Measurements from ENCODE around the gene SZT2. TPM values are rescaled to one million over a fixed set of nuclear protein-coding genes. Genes with fewer than 3 reads are reported as not detected.

The SZT2 gene
- total RNA-seq, 1 experiment from 2014 or later: 31.3 TPM

Small RNA genes lying within 50 kb of the gene (small RNA-seq; reads per million reads assigned to genes)
- not detected for gene MIR6735

Other genes starting within 250 kb of the SZT2 start
- gene EBNA1BP2, start 217.6 kb upstream of the SZT2 start, total RNA-seq (2014; rRNA removed; shearing (Covaris generic); ENCODE audit: low replicate concordance): 59.5 and 87.6 TPM in 2 replicates
- gene CFAP57, start 217.6 kb upstream of the SZT2 start, total RNA-seq (2014; rRNA removed; shearing (Covaris generic); ENCODE audit: low replicate concordance): not detected in 2 replicates
- not detected in 2 replicates for gene TMEM125, start 119.9 kb upstream of the SZT2 start, total RNA-seq (2014; rRNA removed; shearing (Covaris generic); ENCODE audit: low replicate concordance)
- gene C1orf210, start 104.3 kb upstream of the SZT2 start, total RNA-seq (2014; rRNA removed; shearing (Covaris generic); ENCODE audit: low replicate concordance): not detected in 2 replicates
- not detected in 2 replicates for gene TIE1, start 88.9 kb upstream of the SZT2 start, total RNA-seq (2014; rRNA removed; shearing (Covaris generic); ENCODE audit: low replicate concordance)
- gene MPL, start 52.1 kb upstream of the SZT2 start, total RNA-seq (2014; rRNA removed; shearing (Covaris generic); ENCODE audit: low replicate concordance): not detected in 2 replicates
- gene CDC20, start 30.9 kb upstream of the SZT2 start, total RNA-seq (2014; rRNA removed; shearing (Covaris generic); ENCODE audit: low replicate concordance): 96.9 and 141 TPM in 2 replicates
- 37.4 and 48.5 TPM in 2 replicates for gene ELOVL1, start 21.9 kb upstream of the SZT2 start, total RNA-seq (2014; rRNA removed; shearing (Covaris generic); ENCODE audit: low replicate concordance)
- 42.5 and 50.7 TPM in 2 replicates for gene MED8, start 99 bp upstream of the SZT2 start, total RNA-seq (2014; rRNA removed; shearing (Covaris generic); ENCODE audit: low replicate concordance)
- gene HYI, start 64.0 kb downstream of the SZT2 start, total RNA-seq (2014; rRNA removed; shearing (Covaris generic); ENCODE audit: low replicate concordance): not detected in 2 replicates
- not detected in 2 replicates for gene PTPRF, start 141.0 kb downstream of the SZT2 start, total RNA-seq (2014; rRNA removed; shearing (Covaris generic); ENCODE audit: low replicate concordance)